K562 (cell line): Measurements from ENCODE around the gene PPP1R12C. TPM values are rescaled to one million over a fixed set of nuclear protein-coding genes. Genes with fewer than 3 reads are reported as not detected.
A peak's percentile ranks its signal among the peaks of the same experiment; 100 is the strongest.

ENCODE experiments used
- CCAR2 ChIP-seq: fragments of 200-400 bp; formaldehyde crosslinking; IDR thresholded peaks from 2 replicates; pipeline ENCODE4 v1.6.1; 2017; ENCODE audit warnings: mild to moderate bottlenecking, low read depth, low read length
- CHD1 ChIP-seq: fragments of 200-600 bp; sonication (generic); IDR thresholded peaks from one replicate; pipeline ENCODE4 v1.6.1; 2012; ENCODE audit warnings: mild to moderate bottlenecking, moderate library complexity, low read length, inconsistent platforms
- ELF4 ChIP-seq: fragments of 450-650 bp; formaldehyde crosslinking; IDR thresholded peaks from 2 replicates; pipeline ENCODE4 v1.4.0; 2022; ENCODE audit warnings: missing genetic modification characterization
- ERF ChIP-seq: fragments of 450-650 bp; formaldehyde crosslinking; IDR thresholded peaks from 2 replicates; pipeline ENCODE4 v1.4.0; 2020; ENCODE audit warnings: mild to moderate bottlenecking, mixed read lengths
- MAFF ChIP-seq: IDR thresholded peaks from 2 replicates; pipeline ENCODE4 v1.6.1; 2012; ENCODE audit warnings: low read length, improper control_type of control experiment
- MIER1 ChIP-seq: fragments of 450-650 bp; IDR thresholded peaks from 2 replicates; pipeline ENCODE4 v1.6.1; 2016; ENCODE audit warnings: antibody characterized with exemption, mild to moderate bottlenecking, low read depth
- MXI1 ChIP-seq: IDR thresholded peaks from 2 replicates; pipeline ENCODE4 v1.6.1; 2011; ENCODE audit warnings: low read depth, mild to moderate bottlenecking, improper control_type of control experiment, low read length
- NFRKB ChIP-seq: fragments of 450-650 bp; IDR thresholded peaks from 2 replicates; pipeline ENCODE4 v1.6.1; 2016; ENCODE audit warnings: low read depth
- OTX1 ChIP-seq: fragments of 450-650 bp; formaldehyde crosslinking; IDR thresholded peaks from 2 replicates; pipeline ENCODE4 v1.4.0; 2022; ENCODE audit warnings: mild to moderate bottlenecking
- PTBP1 ChIP-seq: fragments of 200-400 bp; formaldehyde crosslinking; IDR thresholded peaks from 2 replicates; pipeline ENCODE4 v1.6.1; 2017; ENCODE audit warnings: low read depth, low read length
- RNF2 ChIP-seq: sonication (generic); IDR thresholded peaks from 2 replicates; pipeline ENCODE4 v1.6.1; 2016
- polyA plus RNA-seq, 8 experiments: library from polyadenylated mRNA; depleted of rRNA in 4 of 8; stranded (reverse) in 5 of 8; unstranded in 3 of 8; fragments of >200 nt; fragmentation: Nextera tagmentation in 2 of 8; fragmentation: Illumina TruSeq in 1 of 8; extraction: Ambion mirVana in 2 of 8; extraction: Trizol in 1 of 8; gene quantifications; 2 replicates each; pipeline versions ENCODE4 v1.2.1 to v1.2.3, GENCODE V29; 2011 to 2014; ENCODE audit warnings: inconsistent platforms in 1 of 8, missing spikeins in 1 of 8
- total RNA-seq, 7 experiments: library from RNA; depleted of rRNA in 6 of 7; stranded (reverse); fragments of >200 nt in 6 of 7; fragmentation: Illumina TruSeq in 2 of 7; extraction: Trizol in 2 of 7; gene quantifications; 2 replicates each; pipeline versions ENCODE4 v1.2.1 to v1.2.3, GENCODE V29; 2011 to 2021; ENCODE audit warnings: low replicate concordance in 1 of 7
- TF ChIP-seq, protein P1 (sequence below): sonication (generic); formaldehyde crosslinking; IDR thresholded peaks from 2 replicates; pipeline ENCODE4 v1.8.1; 2023; ENCODE audit warnings: missing genetic modification reagents, mild to moderate bottlenecking, borderline replicate concordance
- TF ChIP-seq, protein P2 (sequence below), 3 experiments: IDR thresholded peaks in 2 of 3; conservative IDR thresholded peaks in 1 of 3; 2 replicates each; pipeline ENCODE4 v1.5.1; 2011 to 2012; ENCODE audit warnings: low read length in 3 of 3, mild to moderate bottlenecking in 3 of 3, control low read depth in 2 of 3, improper control_type of control experiment in 1 of 3, inconsistent platforms in 1 of 3, low read depth in 1 of 3, mixed read lengths in 1 of 3, moderate library complexity in 1 of 3; ENCODE audit not compliant: insufficient read depth in 2 of 3
- TF ChIP-seq, protein P3 (sequence below): fragments of 250-450 bp; sonication (Bioruptor Pico); IDR thresholded peaks from 2 replicates; pipeline ENCODE4 v1.4.0; 2020; ENCODE audit warnings: mild to moderate bottlenecking, moderate library complexity
- TF ChIP-seq, protein P4 (sequence below): fragments of 450-650 bp; IDR thresholded peaks from 2 replicates; pipeline ENCODE4 v1.6.1; 2017; ENCODE audit warnings: antibody characterized with exemption

The PPP1R12C gene
- total and polyA plus RNA-seq, 9 of the 15 experiments (the other 6 are each of a cell fraction or from before 2014, with no cell fraction given): 1.8 to 136 (median 33.7) TPM

DNA sequence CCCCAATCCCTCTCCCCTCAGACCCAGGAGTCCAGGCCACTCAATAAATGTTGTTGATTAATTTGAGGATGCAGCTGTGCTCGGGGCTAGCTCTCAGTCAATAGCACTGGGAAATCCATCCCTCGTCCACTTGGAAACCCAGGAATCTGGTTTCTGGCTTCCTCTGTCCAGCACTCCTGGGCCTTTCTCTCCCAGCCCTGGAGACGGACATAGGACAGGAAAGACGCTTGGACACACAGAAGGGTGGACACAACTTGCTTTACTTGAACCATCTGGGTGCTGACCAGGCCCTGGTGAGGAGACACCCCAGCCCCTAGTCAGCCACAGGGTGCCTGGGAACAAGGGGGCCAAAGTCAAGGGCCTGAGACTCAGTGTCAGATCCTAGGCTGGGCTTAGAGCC lies 41.0 kb upstream of the PPP1R12C start (continued):
- TF ChIP-seq, protein P1, sequence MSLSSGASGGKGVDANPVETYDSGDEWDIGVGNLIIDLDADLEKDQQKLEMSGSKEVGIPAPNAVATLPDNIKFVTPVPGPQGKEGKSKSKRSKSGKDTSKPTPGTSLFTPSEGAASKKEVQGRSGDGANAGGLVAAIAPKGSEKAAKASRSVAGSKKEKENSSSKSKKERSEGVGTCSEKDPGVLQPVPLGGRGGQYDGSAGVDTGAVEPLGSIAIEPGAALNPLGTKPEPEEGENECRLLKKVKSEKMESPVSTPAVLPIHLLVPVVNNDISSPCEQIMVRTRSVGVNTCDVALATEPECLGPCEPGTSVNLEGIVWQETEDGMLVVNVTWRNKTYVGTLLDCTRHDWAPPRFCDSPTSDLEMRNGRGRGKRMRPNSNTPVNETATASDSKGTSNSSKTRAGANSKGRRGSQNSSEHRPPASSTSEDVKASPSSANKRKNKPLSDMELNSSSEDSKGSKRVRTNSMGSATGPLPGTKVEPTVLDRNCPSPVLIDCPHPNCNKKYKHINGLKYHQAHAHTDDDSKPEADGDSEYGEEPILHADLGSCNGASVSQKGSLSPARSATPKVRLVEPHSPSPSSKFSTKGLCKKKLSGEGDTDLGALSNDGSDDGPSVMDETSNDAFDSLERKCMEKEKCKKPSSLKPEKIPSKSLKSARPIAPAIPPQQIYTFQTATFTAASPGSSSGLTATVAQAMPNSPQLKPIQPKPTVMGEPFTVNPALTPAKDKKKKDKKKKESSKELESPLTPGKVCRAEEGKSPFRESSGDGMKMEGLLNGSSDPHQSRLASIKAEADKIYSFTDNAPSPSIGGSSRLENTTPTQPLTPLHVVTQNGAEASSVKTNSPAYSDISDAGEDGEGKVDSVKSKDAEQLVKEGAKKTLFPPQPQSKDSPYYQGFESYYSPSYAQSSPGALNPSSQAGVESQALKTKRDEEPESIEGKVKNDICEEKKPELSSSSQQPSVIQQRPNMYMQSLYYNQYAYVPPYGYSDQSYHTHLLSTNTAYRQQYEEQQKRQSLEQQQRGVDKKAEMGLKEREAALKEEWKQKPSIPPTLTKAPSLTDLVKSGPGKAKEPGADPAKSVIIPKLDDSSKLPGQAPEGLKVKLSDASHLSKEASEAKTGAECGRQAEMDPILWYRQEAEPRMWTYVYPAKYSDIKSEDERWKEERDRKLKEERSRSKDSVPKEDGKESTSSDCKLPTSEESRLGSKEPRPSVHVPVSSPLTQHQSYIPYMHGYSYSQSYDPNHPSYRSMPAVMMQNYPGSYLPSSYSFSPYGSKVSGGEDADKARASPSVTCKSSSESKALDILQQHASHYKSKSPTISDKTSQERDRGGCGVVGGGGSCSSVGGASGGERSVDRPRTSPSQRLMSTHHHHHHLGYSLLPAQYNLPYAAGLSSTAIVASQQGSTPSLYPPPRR (CRISPR knock-in tag): no peak
- no peak for TF ChIP-seq RNF2
- TF ChIP-seq ELF4 (CRISPR knock-in tag): no peak
- TF ChIP-seq, protein P2, sequence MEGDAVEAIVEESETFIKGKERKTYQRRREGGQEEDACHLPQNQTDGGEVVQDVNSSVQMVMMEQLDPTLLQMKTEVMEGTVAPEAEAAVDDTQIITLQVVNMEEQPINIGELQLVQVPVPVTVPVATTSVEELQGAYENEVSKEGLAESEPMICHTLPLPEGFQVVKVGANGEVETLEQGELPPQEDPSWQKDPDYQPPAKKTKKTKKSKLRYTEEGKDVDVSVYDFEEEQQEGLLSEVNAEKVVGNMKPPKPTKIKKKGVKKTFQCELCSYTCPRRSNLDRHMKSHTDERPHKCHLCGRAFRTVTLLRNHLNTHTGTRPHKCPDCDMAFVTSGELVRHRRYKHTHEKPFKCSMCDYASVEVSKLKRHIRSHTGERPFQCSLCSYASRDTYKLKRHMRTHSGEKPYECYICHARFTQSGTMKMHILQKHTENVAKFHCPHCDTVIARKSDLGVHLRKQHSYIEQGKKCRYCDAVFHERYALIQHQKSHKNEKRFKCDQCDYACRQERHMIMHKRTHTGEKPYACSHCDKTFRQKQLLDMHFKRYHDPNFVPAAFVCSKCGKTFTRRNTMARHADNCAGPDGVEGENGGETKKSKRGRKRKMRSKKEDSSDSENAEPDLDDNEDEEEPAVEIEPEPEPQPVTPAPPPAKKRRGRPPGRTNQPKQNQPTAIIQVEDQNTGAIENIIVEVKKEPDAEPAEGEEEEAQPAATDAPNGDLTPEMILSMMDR (IDR thresholded peaks at IDR 0.05 in 2 of 3, conservative IDR thresholded peaks at IDR 0.05 in 1 of 3; ENCODE audit: insufficient read depth in 2 of 3, low read depth in 1 of 3, low read length in 3 of 3): no peak
- TF ChIP-seq OTX1: no peak
- TF ChIP-seq NFRKB: 0 out of 2 replicates have a peak, but pooled peaks have one; percentile 34
- TF ChIP-seq MIER1: peak; percentile 45; the same call in 1 of the 2 replicates
- no peak for TF ChIP-seq CCAR2
- no peak for TF ChIP-seq MXI1
- no peak for TF ChIP-seq MAFF
- TF ChIP-seq, protein P3, sequence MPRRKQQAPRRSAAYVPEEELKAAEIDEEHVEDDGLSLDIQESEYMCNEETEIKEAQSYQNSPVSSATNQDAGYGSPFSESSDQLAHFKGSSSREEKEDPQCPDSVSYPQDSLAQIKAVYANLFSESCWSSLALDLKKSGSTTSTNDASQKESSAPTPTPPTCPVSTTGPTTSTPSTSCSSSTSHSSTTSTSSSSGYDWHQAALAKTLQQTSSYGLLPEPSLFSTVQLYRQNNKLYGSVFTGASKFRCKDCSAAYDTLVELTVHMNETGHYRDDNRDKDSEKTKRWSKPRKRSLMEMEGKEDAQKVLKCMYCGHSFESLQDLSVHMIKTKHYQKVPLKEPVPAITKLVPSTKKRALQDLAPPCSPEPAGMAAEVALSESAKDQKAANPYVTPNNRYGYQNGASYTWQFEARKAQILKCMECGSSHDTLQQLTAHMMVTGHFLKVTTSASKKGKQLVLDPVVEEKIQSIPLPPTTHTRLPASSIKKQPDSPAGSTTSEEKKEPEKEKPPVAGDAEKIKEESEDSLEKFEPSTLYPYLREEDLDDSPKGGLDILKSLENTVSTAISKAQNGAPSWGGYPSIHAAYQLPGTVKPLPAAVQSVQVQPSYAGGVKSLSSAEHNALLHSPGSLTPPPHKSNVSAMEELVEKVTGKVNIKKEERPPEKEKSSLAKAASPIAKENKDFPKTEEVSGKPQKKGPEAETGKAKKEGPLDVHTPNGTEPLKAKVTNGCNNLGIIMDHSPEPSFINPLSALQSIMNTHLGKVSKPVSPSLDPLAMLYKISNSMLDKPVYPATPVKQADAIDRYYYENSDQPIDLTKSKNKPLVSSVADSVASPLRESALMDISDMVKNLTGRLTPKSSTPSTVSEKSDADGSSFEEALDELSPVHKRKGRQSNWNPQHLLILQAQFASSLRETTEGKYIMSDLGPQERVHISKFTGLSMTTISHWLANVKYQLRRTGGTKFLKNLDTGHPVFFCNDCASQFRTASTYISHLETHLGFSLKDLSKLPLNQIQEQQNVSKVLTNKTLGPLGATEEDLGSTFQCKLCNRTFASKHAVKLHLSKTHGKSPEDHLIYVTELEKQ: no peak
- TF ChIP-seq CHD1: no peak
- no peak for TF ChIP-seq PTBP1
- no peak for TF ChIP-seq ERF (CRISPR knock-in tag)
- TF ChIP-seq, protein P4, sequence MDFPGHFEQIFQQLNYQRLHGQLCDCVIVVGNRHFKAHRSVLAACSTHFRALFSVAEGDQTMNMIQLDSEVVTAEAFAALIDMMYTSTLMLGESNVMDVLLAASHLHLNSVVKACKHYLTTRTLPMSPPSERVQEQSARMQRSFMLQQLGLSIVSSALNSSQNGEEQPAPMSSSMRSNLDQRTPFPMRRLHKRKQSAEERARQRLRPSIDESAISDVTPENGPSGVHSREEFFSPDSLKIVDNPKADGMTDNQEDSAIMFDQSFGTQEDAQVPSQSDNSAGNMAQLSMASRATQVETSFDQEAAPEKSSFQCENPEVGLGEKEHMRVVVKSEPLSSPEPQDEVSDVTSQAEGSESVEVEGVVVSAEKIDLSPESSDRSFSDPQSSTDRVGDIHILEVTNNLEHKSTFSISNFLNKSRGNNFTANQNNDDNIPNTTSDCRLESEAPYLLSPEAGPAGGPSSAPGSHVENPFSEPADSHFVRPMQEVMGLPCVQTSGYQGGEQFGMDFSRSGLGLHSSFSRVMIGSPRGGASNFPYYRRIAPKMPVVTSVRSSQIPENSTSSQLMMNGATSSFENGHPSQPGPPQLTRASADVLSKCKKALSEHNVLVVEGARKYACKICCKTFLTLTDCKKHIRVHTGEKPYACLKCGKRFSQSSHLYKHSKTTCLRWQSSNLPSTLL: no peak
- TF ChIP-seq, all 486 proteins: peak for 3
